ENCODE data around the gene MPPED1. TPM values are rescaled to one million over a fixed set of nuclear protein-coding genes. Genes with fewer than 3 reads are reported as not detected.

The MPPED1 gene
- total RNA-seq, 1 experiment from 2014 or later: not detected

- Mint-ChIP-seq H3K36me3 (ENCODE audit: insufficient read depth, unreplicated experiment) (no peaks in the 10 kb centered on the region), H3K4me1 (ENCODE audit: insufficient read depth, unreplicated experiment) (no peaks in the 10 kb centered on the region), H3K27ac (ENCODE audit: low read depth, unreplicated experiment) (no peak overlapping the region), H3K9me3 (ENCODE audit: unreplicated experiment) (no peaks in the 10 kb centered on the region), H3K27me3 (ENCODE audit: insufficient read depth, unreplicated experiment) (peaks cover 7% of the 10 kb centered on the region), H3K4me3 (ENCODE audit: unreplicated experiment) (no peak overlapping the region)
- TF ChIP-seq CTCF (IDR thresholded peaks at IDR 0.05; ENCODE audit: unreplicated experiment): no peak
- no TSS peak for BruUV-seq (replicated peaks)
- CTCF ChIA-PET: interaction anchor here (0.6 kb wide), 1 partner anchor 118 kb away, joined by 4 read pairs; no protein-coding TSS in a partner anchor
- DNase-seq (ENCODE audit: unreplicated experiment): no peak
- POLR2A ChIA-PET: no interaction called here
- intact Hi-C loops (cut with micrococcal nuclease): no loop called here
Measured at GRCh38 chr22:43473031-43473430, 61.2 kb downstream of the MPPED1 start.

- Mint-ChIP-seq H3K9me3 (ENCODE audit: unreplicated experiment) (no peaks in the 10 kb centered on the region), H3K27me3 (ENCODE audit: insufficient read depth, unreplicated experiment) (peaks cover 3% of the 10 kb centered on the region), H3K36me3 (ENCODE audit: insufficient read depth, unreplicated experiment) (no peaks in the 10 kb centered on the region), H3K4me1 (ENCODE audit: insufficient read depth, unreplicated experiment) (no peaks in the 10 kb centered on the region), H3K27ac (ENCODE audit: low read depth, unreplicated experiment) (no peak overlapping the region), H3K4me3 (ENCODE audit: unreplicated experiment) (no peak overlapping the region)
- no peak for DNase-seq (ENCODE audit: unreplicated experiment)
- intact Hi-C loops (cut with micrococcal nuclease): no loop called here
- BruUV-seq (replicated peaks): no TSS peak
- CTCF ChIA-PET: no interaction called here
- POLR2A ChIA-PET: no interaction called here
- TF ChIP-seq CTCF (IDR thresholded peaks at IDR 0.05; ENCODE audit: unreplicated experiment): no peak
Measured at GRCh38 chr22:43473441-43473840, 61.6 kb downstream of the MPPED1 start.

GRCh38 chr22:43474161-43475101 lies 62.6 kb downstream of the MPPED1 start:
- intact Hi-C loops (cut with micrococcal nuclease): no loop called here
- no peak overlapping the region for H3K4me3 Mint-ChIP-seq (ENCODE audit: unreplicated experiment)
- ChIA-PET CTCF (interaction anchor here (1.1 kb wide), 1 partner anchor 87 kb away, joined by 4 read pairs; no protein-coding TSS in a partner anchor), POLR2A (no interaction called here)
- no peak for TF ChIP-seq CTCF (IDR thresholded peaks at IDR 0.05; ENCODE audit: unreplicated experiment)
- H3K27ac Mint-ChIP-seq (ENCODE audit: low read depth, unreplicated experiment): no peak overlapping the region
- H3K9me3 Mint-ChIP-seq (ENCODE audit: unreplicated experiment): no peaks in the 10 kb centered on the region
- H3K4me1 Mint-ChIP-seq (ENCODE audit: insufficient read depth, unreplicated experiment): no peaks in the 10 kb centered on the region
- no peaks in the 10 kb centered on the region for H3K36me3 Mint-ChIP-seq (ENCODE audit: insufficient read depth, unreplicated experiment)
- BruUV-seq (replicated peaks): no TSS peak
- H3K27me3 Mint-ChIP-seq (ENCODE audit: insufficient read depth, unreplicated experiment): no peaks in the 10 kb centered on the region
- no peak for DNase-seq (ENCODE audit: unreplicated experiment)

GRCh38 chr22:43475549-43476076 lies 63.8 kb downstream of the MPPED1 start:
- intact Hi-C loops (cut with micrococcal nuclease): no loop called here
- ChIA-PET POLR2A (no interaction called here), CTCF (no interaction called here)
- Mint-ChIP-seq H3K36me3 (ENCODE audit: insufficient read depth, unreplicated experiment) (no peaks in the 10 kb centered on the region), H3K9me3 (ENCODE audit: unreplicated experiment) (no peaks in the 10 kb centered on the region), H3K27ac (ENCODE audit: low read depth, unreplicated experiment) (no peak overlapping the region), H3K4me3 (ENCODE audit: unreplicated experiment) (no peak overlapping the region), H3K4me1 (ENCODE audit: insufficient read depth, unreplicated experiment) (no peaks in the 10 kb centered on the region), H3K27me3 (ENCODE audit: insufficient read depth, unreplicated experiment) (no peaks in the 10 kb centered on the region)
- no peak for DNase-seq (ENCODE audit: unreplicated experiment)
- TF ChIP-seq CTCF (IDR thresholded peaks at IDR 0.05; ENCODE audit: unreplicated experiment): no peak
- no TSS peak for BruUV-seq (replicated peaks)

All from MCF 10A (cell line).